ENCODE measurements around the gene PTPN4.
A peak's percentile ranks its signal among the peaks of the same experiment; 100 is the strongest.

PTPN4 gene

GRCh38 chr2:119744335-119744939, 15.3 kb upstream of the PTPN4 start:
- no peak for TF ChIP-seq CTCF (conservative IDR thresholded peaks at IDR 0.05; ENCODE audit: low read depth, low read length)
- no peak for DNase-seq (ENCODE audit: low read depth)
- H3K4me3 ChIP-seq (ENCODE audit: low read depth, low read length), result no peak overlapping the region

- no peak overlapping the region for H3K4me3 ChIP-seq (ENCODE audit: low read depth, low read length)
- TF ChIP-seq CTCF (conservative IDR thresholded peaks at IDR 0.05; ENCODE audit: low read depth, low read length), result no peak
- no peak for DNase-seq (ENCODE audit: low read depth)
Observed at GRCh38 chr2:119745566-119745965, 14.2 kb upstream of the PTPN4 start.

GRCh38 chr2:119746836-119747686, 12.7 kb upstream of the PTPN4 start:
- no peak for TF ChIP-seq CTCF (conservative IDR thresholded peaks at IDR 0.05; ENCODE audit: low read depth, low read length)
- H3K4me3 ChIP-seq (ENCODE audit: low read depth, low read length), result no peak overlapping the region
- no peak for DNase-seq (ENCODE audit: low read depth)

- DNase-seq (ENCODE audit: low read depth), result peak; percentile 38
- H3K4me3 ChIP-seq (ENCODE audit: low read depth, low read length), result no peak overlapping the region
- TF ChIP-seq CTCF (conservative IDR thresholded peaks at IDR 0.05; ENCODE audit: low read depth, low read length), result no peak
Observed at GRCh38 chr2:119748135-119748534, 11.6 kb upstream of the PTPN4 start.

- no peak for DNase-seq (ENCODE audit: low read depth)
- H3K4me3 ChIP-seq (ENCODE audit: low read depth, low read length), result no peak overlapping the region
- no peak for TF ChIP-seq CTCF (conservative IDR thresholded peaks at IDR 0.05; ENCODE audit: low read depth, low read length)
Observed at GRCh38 chr2:119749477-119750012, 10.2 kb upstream of the PTPN4 start.

- no peak for TF ChIP-seq CTCF (conservative IDR thresholded peaks at IDR 0.05; ENCODE audit: low read depth, low read length)
- no peak for DNase-seq (ENCODE audit: low read depth)
- H3K4me3 ChIP-seq (ENCODE audit: low read depth, low read length), result no peak overlapping the region
Observed at GRCh38 chr2:119751706-119752105, 8.0 kb upstream of the PTPN4 start.

Measured in choroid plexus epithelial cell (primary cell).